B cell (primary cell): Measurements from ENCODE around the gene ITGB3.

ENCODE experiments used
- CTCF ChIP-seq: fragments of 200-600 bp; IDR thresholded peaks from one replicate; pipeline ENCODE4 v1.8.0; 2022; ENCODE audit warnings: antibody characterized with exemption, mild to moderate bottlenecking
- EZH2 ChIP-seq: IDR thresholded peaks from 2 replicates; pipeline ENCODE4 v1.6.1; 2012; ENCODE audit warnings: borderline replicate concordance, low read depth, mild to moderate bottlenecking, moderate library complexity, low read length; ENCODE audit not compliant: insufficient read depth, poor library complexity, severe bottlenecking

- TF ChIP-seq CTCF (no peak), EZH2 (no peak)
Measured at GRCh38 chr17:47222047-47222446, 31.6 kb upstream of the ITGB3 start.
